Panc1 (cell line): Measurements from ENCODE around the gene TMOD1.

Experiments
- TCF7L2 ChIP-seq: IDR thresholded peaks from 2 replicates; pipeline ENCODE4 v1.6.1; 2011; ENCODE audit warnings: mild to moderate bottlenecking, low read depth, low read length, inconsistent platforms
- TF ChIP-seq, protein P1 (sequence below): fragments of 450-650 bp; IDR thresholded peaks from 2 replicates; pipeline ENCODE4 v1.5.1; 2017; ENCODE audit warnings: mild to moderate bottlenecking

DNA sequence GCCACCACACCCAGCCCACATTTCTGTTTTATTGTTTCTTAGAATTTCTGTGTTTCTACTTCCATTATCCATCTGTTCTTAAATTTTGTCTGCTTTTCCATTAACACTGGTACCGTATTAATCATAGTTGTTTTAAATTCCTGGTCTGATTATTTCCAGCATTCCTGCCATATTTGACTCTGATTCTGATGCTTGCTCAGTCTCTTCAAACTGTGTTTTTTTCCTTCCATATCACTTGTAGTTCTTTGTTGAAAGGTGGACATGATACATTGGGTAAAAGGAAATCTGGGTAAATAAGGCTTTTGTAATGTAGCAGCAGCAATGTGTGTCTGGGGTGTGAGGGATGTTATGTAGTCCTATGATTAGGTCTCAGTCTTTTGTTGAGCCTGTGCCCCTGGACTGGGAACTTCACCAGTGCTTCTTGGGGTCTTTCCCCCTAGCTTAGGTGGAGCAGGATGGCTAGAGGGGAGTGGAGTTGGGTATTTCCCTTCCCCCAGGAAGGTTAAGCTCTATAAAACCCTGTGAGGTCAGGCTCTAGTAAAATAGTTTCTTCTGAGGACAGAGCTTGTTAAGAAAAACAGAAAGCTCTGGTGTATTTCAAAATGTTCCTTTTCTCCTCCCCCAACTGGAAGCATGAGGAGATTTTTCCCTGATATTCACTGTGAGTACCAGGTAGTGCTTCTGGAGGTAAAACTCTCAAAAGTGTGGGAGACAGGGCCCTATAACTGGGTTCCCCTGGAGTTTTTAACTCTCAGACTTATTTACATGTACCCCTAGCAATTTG lies 10.1 kb upstream of the TMOD1 start:
- TF ChIP-seq, protein P1, sequence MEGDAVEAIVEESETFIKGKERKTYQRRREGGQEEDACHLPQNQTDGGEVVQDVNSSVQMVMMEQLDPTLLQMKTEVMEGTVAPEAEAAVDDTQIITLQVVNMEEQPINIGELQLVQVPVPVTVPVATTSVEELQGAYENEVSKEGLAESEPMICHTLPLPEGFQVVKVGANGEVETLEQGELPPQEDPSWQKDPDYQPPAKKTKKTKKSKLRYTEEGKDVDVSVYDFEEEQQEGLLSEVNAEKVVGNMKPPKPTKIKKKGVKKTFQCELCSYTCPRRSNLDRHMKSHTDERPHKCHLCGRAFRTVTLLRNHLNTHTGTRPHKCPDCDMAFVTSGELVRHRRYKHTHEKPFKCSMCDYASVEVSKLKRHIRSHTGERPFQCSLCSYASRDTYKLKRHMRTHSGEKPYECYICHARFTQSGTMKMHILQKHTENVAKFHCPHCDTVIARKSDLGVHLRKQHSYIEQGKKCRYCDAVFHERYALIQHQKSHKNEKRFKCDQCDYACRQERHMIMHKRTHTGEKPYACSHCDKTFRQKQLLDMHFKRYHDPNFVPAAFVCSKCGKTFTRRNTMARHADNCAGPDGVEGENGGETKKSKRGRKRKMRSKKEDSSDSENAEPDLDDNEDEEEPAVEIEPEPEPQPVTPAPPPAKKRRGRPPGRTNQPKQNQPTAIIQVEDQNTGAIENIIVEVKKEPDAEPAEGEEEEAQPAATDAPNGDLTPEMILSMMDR = no peak
- TF ChIP-seq TCF7L2 = no peak
